SK-N-MC (cell line): Measurements from ENCODE around the gene KHDRBS1.
"Not testable (repeated sequence)": the region's sequence is repeated elsewhere in the genome, so short reads cannot be mapped to it uniquely, and the experiment has no call there.

ENCODE experiments used
- DNase-seq: peaks from one replicate; pipeline ENCODE4 v3.0.0-alpha.2; 2011; ENCODE audit warnings: low read depth, low spot score
- H3K27ac ChIP-seq: fragments of 200-600 bp; sonication (generic); 2 replicates; pipeline ENCODE4 v1.5.1; 2016; ENCODE audit warnings: mixed run types
- H3K36me3 ChIP-seq: fragments of 200-600 bp; sonication (generic); 2 replicates; pipeline ENCODE4 v1.6.1; 2017; ENCODE audit warnings: antibody characterized with exemption, low read length, mixed read lengths; ENCODE audit not compliant: insufficient read depth
- H3K4me3 ChIP-seq: fragments of 200-600 bp; sonication (generic); 2 replicates; pipeline ENCODE4 v1.5.1; 2016
- H3K9ac ChIP-seq: fragments of 200-600 bp; sonication (generic); 2 replicates; pipeline ENCODE4 v1.8.0; 2017; ENCODE audit warnings: mixed run types, mixed read lengths; ENCODE audit not compliant: insufficient read length
- H3K9me3 ChIP-seq: fragments of 200-600 bp; sonication (generic); 2 replicates; pipeline ENCODE4 v1.6.1; 2017; ENCODE audit warnings: low read depth, mild to moderate bottlenecking, antibody characterized with exemption, low read length, moderate library complexity, mixed read lengths
- EZH2 ChIP-seq: fragments of 200-600 bp; sonication (generic); IDR thresholded peaks from one replicate; pipeline ENCODE4 v1.6.1; 2017; ENCODE audit warnings: antibody characterized with exemption
- FOXP2 ChIP-seq: optimal IDR thresholded peaks from 2 replicates; pipeline ENCODE3; 2011; ENCODE audit warnings: mild to moderate bottlenecking, moderate library complexity; ENCODE audit not compliant: insufficient read depth; ENCODE audit errors: extremely low read length, control extremely low read depth
- POLR2AphosphoS5 ChIP-seq: IDR thresholded peaks from 2 replicates; pipeline ENCODE4 v1.6.1; 2012; ENCODE audit warnings: mild to moderate bottlenecking, low read depth, low read length, borderline replicate concordance

The KHDRBS1 gene

DNA sequence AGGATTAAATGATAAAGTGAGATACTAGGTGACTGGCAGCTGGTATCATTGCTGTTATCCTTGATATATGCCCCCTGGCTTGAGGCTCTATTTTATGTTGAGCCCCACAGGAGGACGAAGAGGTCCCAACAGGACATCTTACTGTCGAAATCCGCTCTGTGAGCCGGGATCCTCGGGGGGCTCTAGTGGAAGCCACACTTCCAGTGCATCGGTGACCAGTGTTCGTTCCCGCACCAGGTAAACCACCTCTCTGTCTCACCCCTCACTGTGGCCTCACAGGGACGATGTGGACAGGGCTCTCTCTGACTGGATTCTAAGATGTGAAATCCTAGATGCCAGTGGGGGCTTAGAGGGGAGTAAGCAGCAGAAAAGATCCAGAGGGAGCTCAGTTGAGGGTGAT lies 61.2 kb downstream of the KHDRBS1 start:
- H3K9ac ChIP-seq, result no peak overlapping the region
- TF ChIP-seq POLR2AphosphoS5 (no peak), EZH2 (no peak), FOXP2 (no peak)
- no peak overlapping the region for H3K4me3 ChIP-seq
- H3K36me3 ChIP-seq, result peaks cover 37% of the 10 kb centered on the region; the same call in 1 of the 2 replicates
- H3K27ac ChIP-seq, result no peak overlapping the region
- no peak for DNase-seq
- H3K9me3 ChIP-seq, result no peaks in the 10 kb centered on the region

DNA sequence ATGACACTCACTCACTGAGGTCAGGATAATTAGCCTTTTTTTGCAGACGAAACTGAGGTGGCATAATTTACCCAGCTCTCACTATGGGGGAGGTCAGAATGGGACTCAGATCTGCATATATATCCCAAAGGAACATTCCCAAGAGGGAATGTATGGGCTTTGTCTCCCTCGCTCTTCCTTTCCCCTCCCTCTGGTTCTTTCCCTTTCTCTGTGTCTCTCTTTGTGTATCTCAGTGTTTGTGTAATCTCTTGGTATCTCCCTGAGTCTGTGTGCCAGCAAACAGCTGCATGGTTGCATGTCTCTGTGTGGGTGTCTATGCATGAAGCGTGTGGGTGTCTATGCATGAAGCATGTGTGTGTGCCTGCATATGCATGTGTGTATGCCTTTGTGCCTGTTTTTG lies 63.8 kb downstream of the KHDRBS1 start:
- Histone ChIP-seq H3K9ac (no peak overlapping the region), H3K4me3 (no peak overlapping the region), H3K36me3 (peaks cover 48% of the 10 kb centered on the region), H3K9me3 (no peaks in the 10 kb centered on the region), H3K27ac (no peak overlapping the region)
- DNase-seq, result no peak
- TF ChIP-seq FOXP2 (no peak), POLR2AphosphoS5 (no peak), EZH2 (no peak)

DNA sequence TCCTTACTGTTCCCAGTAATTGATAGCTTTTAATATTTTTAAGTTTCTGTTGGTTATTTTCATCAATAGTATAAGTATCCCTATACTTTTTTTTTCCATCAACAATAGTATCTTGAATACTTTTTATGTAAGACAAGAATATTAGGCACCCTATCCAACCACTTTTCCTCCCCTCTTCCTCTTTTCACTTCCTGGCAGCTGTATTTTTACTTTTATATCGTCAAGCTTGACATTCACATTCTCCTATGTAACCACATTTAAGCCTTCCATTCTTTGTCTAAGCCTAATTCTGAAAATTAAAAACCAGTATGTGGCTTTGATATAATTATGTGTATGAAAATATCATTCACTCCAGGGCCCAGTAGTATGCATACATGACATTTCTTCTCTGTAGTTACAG lies 68.4 kb downstream of the KHDRBS1 start:
- Histone ChIP-seq H3K27ac (no peak overlapping the region), H3K9me3 (no peaks in the 10 kb centered on the region), H3K36me3 (peaks cover 67% of the 10 kb centered on the region)

GRCh38 chr1:32086381-32086780 lies 72.7 kb downstream of the KHDRBS1 start:
- peaks cover 49% of the 10 kb centered on the region for H3K36me3 ChIP-seq
- DNase-seq, result not testable (repeated sequence)

More for the DNA sequence above, 68.4 kb downstream of the KHDRBS1 start:
- H3K4me3 ChIP-seq, result no peak overlapping the region
- no peak overlapping the region for H3K9ac ChIP-seq
- TF ChIP-seq FOXP2 (no peak), POLR2AphosphoS5 (no peak), EZH2 (no peak)
- DNase-seq, result no peak

DNA sequence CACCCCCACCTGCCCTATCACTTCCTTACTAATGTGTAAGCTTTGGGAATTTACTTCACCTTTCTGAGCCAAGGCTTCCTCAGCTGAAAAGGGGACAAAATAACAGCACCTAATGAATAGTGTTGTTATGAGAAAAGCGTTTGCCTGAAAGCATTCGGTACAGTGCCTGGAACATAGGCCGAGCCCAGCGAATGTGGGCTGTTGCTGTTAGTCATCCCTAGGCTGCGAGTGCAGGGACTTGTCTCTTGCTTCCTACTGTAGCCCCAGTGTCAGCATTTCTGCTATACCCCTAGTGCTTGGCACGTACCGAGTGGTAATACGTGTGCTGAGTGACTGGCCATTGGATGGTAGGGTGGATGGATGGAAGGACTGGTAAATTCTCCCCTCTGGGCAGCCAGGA lies 77.5 kb downstream of the KHDRBS1 start:
- peaks cover 46% of the 10 kb centered on the region for H3K36me3 ChIP-seq
- H3K4me3 ChIP-seq, result no peak overlapping the region
- TF ChIP-seq FOXP2 (no peak), POLR2AphosphoS5 (no peak), EZH2 (no peak)
- DNase-seq, result no peak
- no peak overlapping the region for H3K9ac ChIP-seq
- no peak overlapping the region for H3K27ac ChIP-seq
- no peaks in the 10 kb centered on the region for H3K9me3 ChIP-seq

More at GRCh38 chr1:32086381-32086780, 72.7 kb downstream of the KHDRBS1 start:
- H3K4me3 ChIP-seq, H3K9me3 ChIP-seq, H3K9ac ChIP-seq, H3K27ac ChIP-seq: not testable (repeated sequence)

- TF ChIP-seq FOXP2 (no peak), POLR2AphosphoS5 (no peak), EZH2 (no peak)
- DNase-seq, result no peak
- Histone ChIP-seq H3K9ac (no peak overlapping the region), H3K27ac (no peak overlapping the region), H3K9me3 (no peaks in the 10 kb centered on the region), H3K36me3 (peaks cover 43% of the 10 kb centered on the region), H3K4me3 (no peak overlapping the region)
Measured at GRCh38 chr1:32091591-32091990, 77.9 kb downstream of the KHDRBS1 start.
